Tibial artery (tissue), 4 donors: ENCODE data around the gene KCNN3.
"Not testable (repeated sequence)": the region's sequence is repeated elsewhere in the genome, so short reads cannot be mapped to it uniquely, and the experiment has no call there.

Experiments
- DNase-seq, 2 donors: peaks; one replicate each; pipeline ENCODE4 v3.0.0-alpha.2; 2019
- H3K27ac ChIP-seq, 2 donors: fragments of 200-600 bp; sonication (generic) in 1 of 2; 1 replicate in 1 of 2; 2 replicates in 1 of 2; pipeline ENCODE4 v1.5.1; 2018 to 2019; ENCODE audit warnings: mild to moderate bottlenecking in 1 of 2
- H3K27me3 ChIP-seq, 2 donors: fragments of 200-600 bp; sonication (generic) in 1 of 2; one replicate each; pipeline versions ENCODE4 v1.5.1 to v1.6.0; 2016 to 2019
- H3K36me3 ChIP-seq, 3 donors: fragments of 200-600 bp; sonication (generic) in 2 of 3; one replicate each; pipeline ENCODE4 v1.5.1; 2016 to 2019; ENCODE audit warnings: mild to moderate bottlenecking in 2 of 3
- H3K4me1 ChIP-seq, 4 donors: fragments of 200-600 bp; sonication (generic) in 2 of 4; 1 replicate in 3 of 4; 2 replicates in 1 of 4; pipeline ENCODE4 v1.5.1; 2016 to 2019
- H3K4me3 ChIP-seq, 2 donors: fragments of 200-600 bp; sonication (generic) in 1 of 2; 1 replicate in 1 of 2; 2 replicates in 1 of 2; pipeline ENCODE4 v1.5.1; 2018 to 2019; ENCODE audit warnings: mild to moderate bottlenecking in 2 of 2
- H3K9me3 ChIP-seq, 3 donors: fragments of 200-600 bp; sonication (generic) in 1 of 3; one replicate each; pipeline ENCODE4 v1.5.1; 2016 to 2019
- CTCF ChIP-seq, 2 experiments: fragments of 200-600 bp in 1 of 2; fragments of 450-650 bp in 1 of 2; IDR thresholded peaks; one replicate each; pipeline ENCODE4 v1.5.1; 2017 to 2019; ENCODE audit warnings: antibody characterized with exemption in 2 of 2, mild to moderate bottlenecking in 1 of 2, moderate library complexity in 1 of 2
- intact Hi-C: fragments of 100-400 bp; cut with DNase I; formaldehyde crosslinking; loops from one replicate; pipeline ENCODE4 v1.15.0; 2023; ENCODE audit warnings: low total_unique reads

The KCNN3 gene

GRCh38 chr1:154695985-154696384 is 174.1 kb downstream of the KCNN3 start:
- no peaks in the 10 kb centered on the region for H3K36me3 ChIP-seq
- intact Hi-C loops, result no loop called here
- H3K4me3 ChIP-seq, result no peak overlapping the region
- H3K27me3 ChIP-seq, result peaks cover 0 to 15% of the 10 kb centered on the region in 2 donors
- DNase-seq, result no peak
- H3K27ac ChIP-seq, result no peak overlapping the region
- no peaks in the 10 kb centered on the region for H3K4me1 ChIP-seq
- H3K9me3 ChIP-seq, result no peaks in the 10 kb centered on the region
- no peak for TF ChIP-seq CTCF (IDR thresholded peaks at IDR 0.05)

DNA sequence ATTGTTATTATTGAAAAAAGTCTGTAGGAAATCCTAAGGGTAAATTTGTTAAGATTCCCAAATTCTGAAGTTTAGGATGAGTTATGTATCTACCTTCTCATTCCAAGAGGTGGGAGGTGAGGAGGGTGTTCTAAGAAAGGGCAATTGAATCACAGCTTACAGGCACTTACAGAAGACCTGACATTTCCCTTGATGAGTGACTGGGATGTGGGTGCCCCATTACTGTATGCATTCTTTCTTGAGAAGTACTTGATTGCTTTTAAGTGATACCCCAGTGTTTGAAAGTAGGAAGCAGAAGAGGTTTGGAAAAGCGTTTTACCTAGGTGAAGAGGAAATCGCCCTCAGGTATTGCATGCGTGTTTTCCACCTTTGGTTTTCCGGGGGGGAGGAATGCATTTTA is 175.1 kb downstream of the KCNN3 start:
- H3K9me3 ChIP-seq, result no peaks in the 10 kb centered on the region
- H3K27ac ChIP-seq, result no peak overlapping the region
- DNase-seq, result no peak
- peaks cover 0 to 14% of the 10 kb centered on the region in 2 donors for H3K27me3 ChIP-seq
- no peak for TF ChIP-seq CTCF (IDR thresholded peaks at IDR 0.05)
- H3K4me1 ChIP-seq, result no peaks in the 10 kb centered on the region
- intact Hi-C loops, result no loop called here
- no peaks in the 10 kb centered on the region for H3K36me3 ChIP-seq
- H3K4me3 ChIP-seq, result no peak overlapping the region

- intact Hi-C loops, result no loop called here
- Histone ChIP-seq H3K27ac (no peak overlapping the region), H3K36me3 (no peaks in the 10 kb centered on the region), H3K9me3 (no peaks in the 10 kb centered on the region), H3K27me3 (peaks cover 0 to 11% of the 10 kb centered on the region in 2 donors), H3K4me1 (no peaks in the 10 kb centered on the region), H3K4me3 (no peak overlapping the region)
- no peak for TF ChIP-seq CTCF (IDR thresholded peaks at IDR 0.05)
- no peak for DNase-seq
Observed at GRCh38 chr1:154689083-154689482, 181.0 kb downstream of the KCNN3 start.

GRCh38 chr1:154686507-154686906 is 183.6 kb downstream of the KCNN3 start:
- Histone ChIP-seq H3K27ac (no peak overlapping the region), H3K36me3 (no peaks in the 10 kb centered on the region), H3K4me3 (no peak overlapping the region), H3K27me3 (peaks cover 0 to 10% of the 10 kb centered on the region in 2 donors), H3K4me1 (no peaks in the 10 kb centered on the region), H3K9me3 (no peaks in the 10 kb centered on the region)
- DNase-seq, result no peak
- no peak for TF ChIP-seq CTCF (IDR thresholded peaks at IDR 0.05)
- intact Hi-C loops, result no loop called here

- intact Hi-C loops, result no loop called here
- no peaks in the 10 kb centered on the region for H3K9me3 ChIP-seq
- H3K36me3 ChIP-seq, result no peaks in the 10 kb centered on the region
- H3K4me3 ChIP-seq, result no peak overlapping the region
- no peak overlapping the region for H3K27ac ChIP-seq
- peaks cover 0 to 13% of the 10 kb centered on the region in 2 donors for H3K27me3 ChIP-seq
- H3K4me1 ChIP-seq, result no peaks in the 10 kb centered on the region
- no peak for TF ChIP-seq CTCF (IDR thresholded peaks at IDR 0.05)
- no peak for DNase-seq
Observed at GRCh38 chr1:154683820-154684219, 186.3 kb downstream of the KCNN3 start.

DNA sequence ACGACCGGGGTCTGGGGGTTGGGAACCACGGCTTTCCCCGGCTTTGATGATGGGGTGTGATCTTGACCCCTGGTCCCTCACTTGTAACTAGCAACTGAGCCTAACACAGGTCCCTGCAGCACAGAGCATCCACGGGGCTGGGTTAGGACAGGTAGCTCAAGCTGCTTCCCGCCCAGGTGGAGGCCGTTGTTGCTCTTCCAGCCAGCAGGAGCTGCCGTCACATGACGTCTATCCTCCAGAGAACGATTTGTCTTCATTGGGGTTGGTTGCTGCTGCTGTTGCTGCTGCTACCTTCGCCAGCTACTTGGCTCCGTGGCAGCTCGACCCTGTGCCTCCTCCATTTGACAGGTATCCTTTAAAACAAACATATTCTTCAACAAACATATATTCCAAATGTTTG is 187.8 kb downstream of the KCNN3 start:
- intact Hi-C loops, result no loop called here
- peaks cover 0 to 16% of the 10 kb centered on the region in 2 donors for H3K27me3 ChIP-seq
- H3K36me3 ChIP-seq, result no peaks in the 10 kb centered on the region
- TF ChIP-seq CTCF (IDR thresholded peaks at IDR 0.05), result no peak
- H3K4me1 ChIP-seq, result no peaks in the 10 kb centered on the region
- DNase-seq, result no peak
- H3K27ac ChIP-seq, result no peak overlapping the region
- no peaks in the 10 kb centered on the region for H3K9me3 ChIP-seq
- no peak overlapping the region for H3K4me3 ChIP-seq

GRCh38 chr1:154677844-154678243 is 192.2 kb downstream of the KCNN3 start:
- H3K9me3 ChIP-seq, DNase-seq, H3K36me3 ChIP-seq, H3K4me1 ChIP-seq, H3K4me3 ChIP-seq, H3K27ac ChIP-seq, intact Hi-C loops: not testable (repeated sequence)
- peaks cover 0 to 13% of the 10 kb centered on the region in 2 donors for H3K27me3 ChIP-seq

DNA sequence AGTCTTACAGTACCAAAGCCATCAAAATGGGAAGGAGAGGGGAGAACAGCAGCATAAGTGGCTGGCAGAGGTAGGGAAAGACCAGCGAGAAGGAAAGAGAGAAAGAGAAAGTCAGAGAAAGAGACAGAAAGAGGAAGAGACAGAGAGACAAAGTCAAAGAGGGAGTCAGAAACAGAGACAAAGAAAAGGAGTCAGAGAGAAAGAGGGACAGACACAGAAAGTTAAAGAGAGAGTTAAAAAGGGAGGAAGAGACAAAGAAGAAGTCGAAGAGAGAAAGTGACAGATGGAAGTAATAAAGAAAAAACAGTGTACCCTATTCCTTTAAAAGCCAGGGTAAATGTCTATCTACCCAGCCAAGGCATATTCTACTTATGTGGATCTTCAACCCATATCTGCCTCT is 193.2 kb downstream of the KCNN3 start:
- H3K36me3 ChIP-seq, intact Hi-C loops, DNase-seq, H3K4me1 ChIP-seq, H3K9me3 ChIP-seq, H3K4me3 ChIP-seq, H3K27ac ChIP-seq: not testable (repeated sequence)
- H3K27me3 ChIP-seq, result peaks cover 0 to 11% of the 10 kb centered on the region in 2 donors

GRCh38 chr1:154674456-154674855 is 195.6 kb downstream of the KCNN3 start:
- H3K36me3 ChIP-seq, H3K4me1 ChIP-seq, DNase-seq, H3K27me3 ChIP-seq, H3K4me3 ChIP-seq, intact Hi-C loops, H3K9me3 ChIP-seq, H3K27ac ChIP-seq: not testable (repeated sequence)
